Fibroblast of lung (primary cell): ENCODE measurements around the gene ADI1. TPM values are rescaled to one million over a fixed set of nuclear protein-coding genes. Genes with fewer than 3 reads are reported as not detected.

Source experiments
- DNase-seq, 2 donors: peaks; one replicate each; pipeline versions ENCODE4 v3.0.0 to v3.0.0-alpha.2; 2010; ENCODE audit warnings: low read depth in 2 of 2
- H2AFZ ChIP-seq: 2 replicates; pipeline ENCODE4 v1.5.1; 2012; ENCODE audit warnings: low read length, control low read depth, inconsistent platforms
- H3K27ac ChIP-seq: 2 replicates; pipeline ENCODE4 v1.5.1; 2011; ENCODE audit warnings: low read length, control low read depth; ENCODE audit not compliant: insufficient read depth
- H3K27me3 ChIP-seq: 2 replicates; pipeline ENCODE4 v1.5.1; 2011; ENCODE audit warnings: mild to moderate bottlenecking, low read length; ENCODE audit not compliant: control insufficient read depth, insufficient read depth
- H3K36me3 ChIP-seq: 2 replicates; pipeline ENCODE4 v1.5.1; 2011; ENCODE audit warnings: low read length; ENCODE audit not compliant: control insufficient read depth, insufficient read depth
- H3K4me1 ChIP-seq: 2 replicates; pipeline ENCODE4 v1.5.1; 2011; ENCODE audit warnings: low read length; ENCODE audit not compliant: control insufficient read depth, insufficient read depth; ENCODE audit errors: extremely low read depth
- H3K4me2 ChIP-seq: 2 replicates; pipeline ENCODE4 v1.5.1; 2011; ENCODE audit warnings: low read length, control low read depth; ENCODE audit not compliant: insufficient read depth; ENCODE audit errors: extremely low read depth
- H3K4me3 ChIP-seq, 4 experiments: fragments of 200-600 bp in 1 of 4; sonication (generic) in 1 of 4; replicated peaks in 1 of 4; 2 replicates each; pipeline ENCODE4 v1.5.1; 2011 to 2016; ENCODE audit warnings: low read length in 4 of 4, low read depth in 3 of 4, mild to moderate bottlenecking in 3 of 4, control low read depth in 2 of 4, inconsistent platforms in 1 of 4, mixed read lengths in 1 of 4; ENCODE audit not compliant: insufficient read depth in 1 of 4; ENCODE audit errors: control extremely low read depth in 1 of 4
- H3K79me2 ChIP-seq: 2 replicates; pipeline ENCODE4 v1.5.1; 2012; ENCODE audit warnings: mild to moderate bottlenecking, low read length, inconsistent platforms; ENCODE audit not compliant: control insufficient read depth, insufficient read depth
- H3K9ac ChIP-seq: 2 replicates; pipeline ENCODE4 v1.5.1; 2011; ENCODE audit warnings: mild to moderate bottlenecking, low read length, control low read depth; ENCODE audit not compliant: insufficient read depth
- H3K9me3 ChIP-seq: 2 replicates; pipeline ENCODE4 v1.5.1; 2012; ENCODE audit warnings: low read depth, low read length; ENCODE audit not compliant: control insufficient read depth, insufficient read depth
- H4K20me1 ChIP-seq: 2 replicates; pipeline ENCODE4 v1.5.1; 2011; ENCODE audit warnings: low read length; ENCODE audit not compliant: control insufficient read depth, insufficient read depth; ENCODE audit errors: extremely low read depth
- EZH2 ChIP-seq: IDR thresholded peaks from 2 replicates; pipeline ENCODE4 v1.5.1; 2012; ENCODE audit warnings: low read length, control low read depth, mild to moderate bottlenecking; ENCODE audit errors: missing control alignments
- polyA plus RNA-seq, 2 donors: library from polyadenylated mRNA; depleted of rRNA in 1 of 2; stranded (reverse) in 1 of 2; unstranded in 1 of 2; fragments of >200 nt; gene quantifications; 2 replicates each; pipeline ENCODE4 v1.2.1, GENCODE V29; 2011 to 2012; ENCODE audit warnings: missing spikeins in 1 of 2
- total RNA-seq: library from RNA; depleted of rRNA; stranded (reverse); fragments of >200 nt; gene quantifications from 2 replicates; pipeline ENCODE4 v1.2.1, GENCODE V29; 2014
- TF ChIP-seq, protein P1 (sequence below), 2 donors: IDR thresholded peaks in 1 of 2; conservative IDR thresholded peaks in 1 of 2; 1 replicate in 1 of 2; 2 replicates in 1 of 2; pipeline ENCODE4 v1.5.1; 2011 to 2012; ENCODE audit warnings: low read length in 2 of 2, control low read depth in 1 of 2, inconsistent platforms in 1 of 2, low read depth in 1 of 2, mild to moderate bottlenecking in 1 of 2

ADI1 gene
- total and polyA plus RNA-seq, 2 donors (not counting 1 experiment from before 2014, with no cell fraction given), result 41.9 to 69.3 TPM

DNA sequence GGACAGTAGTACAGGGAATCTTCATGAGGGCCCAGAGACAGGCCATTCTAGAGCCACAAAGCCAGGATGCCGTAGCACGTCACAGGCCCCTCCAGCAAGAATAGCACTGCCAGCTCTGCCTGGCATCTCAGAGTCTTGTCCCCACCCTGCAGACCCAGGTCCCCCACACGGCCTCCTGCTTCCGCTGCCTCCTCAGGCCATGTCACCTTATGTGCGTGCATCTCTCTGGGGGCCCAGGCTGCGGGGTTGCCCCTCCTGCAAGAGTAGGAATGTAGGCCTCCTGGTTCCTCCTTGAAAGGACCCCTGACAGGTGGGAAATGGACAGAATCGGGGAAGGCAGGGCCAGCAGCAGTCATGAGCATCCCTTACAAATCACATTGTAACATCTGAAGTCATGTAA is 49.8 kb downstream of the ADI1 start:
- H4K20me1 ChIP-seq, result no peaks in the 10 kb centered on the region
- no peaks in the 10 kb centered on the region for H3K9me3 ChIP-seq
- no peaks in the 10 kb centered on the region for H3K27me3 ChIP-seq
- H3K27ac ChIP-seq, result no peak overlapping the region
- peaks cover 25% of the 10 kb centered on the region for H3K36me3 ChIP-seq
- DNase-seq, result no peak
- H3K79me2 ChIP-seq, result no peaks in the 10 kb centered on the region
- H3K4me1 ChIP-seq, result peaks cover 22% of the 10 kb centered on the region
- no peak overlapping the region for H3K9ac ChIP-seq
- TF ChIP-seq EZH2, result no peak
- TF ChIP-seq, protein P1, sequence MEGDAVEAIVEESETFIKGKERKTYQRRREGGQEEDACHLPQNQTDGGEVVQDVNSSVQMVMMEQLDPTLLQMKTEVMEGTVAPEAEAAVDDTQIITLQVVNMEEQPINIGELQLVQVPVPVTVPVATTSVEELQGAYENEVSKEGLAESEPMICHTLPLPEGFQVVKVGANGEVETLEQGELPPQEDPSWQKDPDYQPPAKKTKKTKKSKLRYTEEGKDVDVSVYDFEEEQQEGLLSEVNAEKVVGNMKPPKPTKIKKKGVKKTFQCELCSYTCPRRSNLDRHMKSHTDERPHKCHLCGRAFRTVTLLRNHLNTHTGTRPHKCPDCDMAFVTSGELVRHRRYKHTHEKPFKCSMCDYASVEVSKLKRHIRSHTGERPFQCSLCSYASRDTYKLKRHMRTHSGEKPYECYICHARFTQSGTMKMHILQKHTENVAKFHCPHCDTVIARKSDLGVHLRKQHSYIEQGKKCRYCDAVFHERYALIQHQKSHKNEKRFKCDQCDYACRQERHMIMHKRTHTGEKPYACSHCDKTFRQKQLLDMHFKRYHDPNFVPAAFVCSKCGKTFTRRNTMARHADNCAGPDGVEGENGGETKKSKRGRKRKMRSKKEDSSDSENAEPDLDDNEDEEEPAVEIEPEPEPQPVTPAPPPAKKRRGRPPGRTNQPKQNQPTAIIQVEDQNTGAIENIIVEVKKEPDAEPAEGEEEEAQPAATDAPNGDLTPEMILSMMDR (conservative IDR thresholded peaks at IDR 0.05 in 1 of 2, IDR thresholded peaks at IDR 0.05 in 1 of 2; ENCODE audit: low read depth in 1 of 2, low read length in 2 of 2), result no peak
- no peak overlapping the region for H3K4me2 ChIP-seq
- H2AFZ ChIP-seq, result no peak overlapping the region
- no peak overlapping the region for H3K4me3 ChIP-seq

- Histone ChIP-seq H3K9me3 (no peaks in the 10 kb centered on the region), H3K9ac (no peak overlapping the region), H3K4me1 (peaks cover 22% of the 10 kb centered on the region), H3K4me3 (no peak overlapping the region), H3K27ac (no peak overlapping the region), H2AFZ (no peak overlapping the region), H3K4me2 (no peak overlapping the region), H3K79me2 (no peaks in the 10 kb centered on the region), H4K20me1 (no peaks in the 10 kb centered on the region), H3K36me3 (peaks cover 26% of the 10 kb centered on the region), H3K27me3 (no peaks in the 10 kb centered on the region)
- TF ChIP-seq, protein P1 (conservative IDR thresholded peaks at IDR 0.05 in 1 of 2, IDR thresholded peaks at IDR 0.05 in 1 of 2; ENCODE audit: low read depth in 1 of 2, low read length in 2 of 2), result no peak
- no peak for TF ChIP-seq EZH2
- DNase-seq, result no peak
Measured at GRCh38 chr2:3468296-3468988, 50.9 kb downstream of the ADI1 start.

- Histone ChIP-seq H2AFZ (no peak overlapping the region), H3K9me3 (no peaks in the 10 kb centered on the region), H3K4me2 (no peak overlapping the region), H3K27me3 (no peaks in the 10 kb centered on the region), H3K27ac (no peak overlapping the region), H3K79me2 (no peaks in the 10 kb centered on the region), H4K20me1 (no peaks in the 10 kb centered on the region), H3K36me3 (peaks cover 25% of the 10 kb centered on the region), H3K4me1 (peaks cover 22% of the 10 kb centered on the region), H3K9ac (no peak overlapping the region), H3K4me3 (no peak overlapping the region)
- DNase-seq, result no peak
- TF ChIP-seq, protein P1 (conservative IDR thresholded peaks at IDR 0.05 in 1 of 2, IDR thresholded peaks at IDR 0.05 in 1 of 2; ENCODE audit: low read depth in 1 of 2, low read length in 2 of 2), result no peak
- no peak for TF ChIP-seq EZH2
Measured at GRCh38 chr2:3467654-3468053, 51.7 kb downstream of the ADI1 start.
